Transverse colon (tissue), 4 donors: ENCODE results near the gene COL13A1.

ENCODE experiments used
- CTCF ChIP-seq, 5 experiments: fragments of 200-600 bp in 3 of 5; fragments of 450-650 bp in 2 of 5; sonication (generic) in 3 of 5; IDR thresholded peaks; 1 replicate in 2 of 5; 2 replicates in 3 of 5; pipeline ENCODE4 v1.5.1; 2016 to 2017; ENCODE audit warnings: antibody characterized with exemption in 5 of 5, inconsistent platforms in 3 of 5, mild to moderate bottlenecking in 2 of 5, moderate library complexity in 1 of 5
- EP300 ChIP-seq: sonication (generic); formaldehyde crosslinking; IDR thresholded peaks from one replicate; pipeline ENCODE4 v1.6.1; 2017; ENCODE audit warnings: antibody characterized with exemption, low read depth
- POLR2A ChIP-seq: fragments of 450-650 bp; IDR thresholded peaks from one replicate; pipeline ENCODE4 v1.6.1; 2016; ENCODE audit warnings: antibody characterized with exemption, mild to moderate bottlenecking, moderate library complexity
- POLR2AphosphoS5 ChIP-seq, 3 donors: sonication (generic); formaldehyde crosslinking; IDR thresholded peaks; one replicate each; pipeline ENCODE4 v1.6.1; 2016; ENCODE audit warnings: antibody characterized with exemption in 3 of 3

- TF ChIP-seq CTCF (IDR thresholded peaks at IDR 0.05) (no peak), POLR2AphosphoS5 (IDR thresholded peaks at IDR 0.05) (no peak), POLR2A (no peak), EP300 (no peak)
Measured at GRCh38 chr10:69880301-69881081, 78.8 kb downstream of the COL13A1 start.
